WTC11 (cell line): ENCODE results near the gene ACSL5.

Experiments
- FOXP4 ChIP-seq: sonication (generic); formaldehyde crosslinking; IDR thresholded peaks from 2 replicates; pipeline ENCODE4 v1.8.0; 2022; ENCODE audit warnings: mild to moderate bottlenecking, missing genetic modification reagents
- TEAD4 ChIP-seq: sonication (generic); formaldehyde crosslinking; IDR thresholded peaks from 2 replicates; pipeline ENCODE4 v1.8.0; 2022; ENCODE audit warnings: mild to moderate bottlenecking, missing genetic modification reagents
- ZNF263 ChIP-seq: sonication (generic); formaldehyde crosslinking; IDR thresholded peaks from 2 replicates; pipeline ENCODE4 v1.8.1; 2022; ENCODE audit warnings: low read depth, mild to moderate bottlenecking, moderate library complexity, missing genetic modification reagents
- TF ChIP-seq, protein P1 (sequence below): fragments of 200-600 bp; IDR thresholded peaks from 2 replicates; pipeline ENCODE4 v1.8.0; 2022; ENCODE audit warnings: antibody characterized with exemption
- TF ChIP-seq, protein P2 (sequence below): sonication (generic); formaldehyde crosslinking; IDR thresholded peaks from 2 replicates; pipeline ENCODE4 v1.8.1; 2022; ENCODE audit warnings: low read depth, mild to moderate bottlenecking, moderate library complexity, missing genetic modification reagents, borderline replicate concordance

DNA sequence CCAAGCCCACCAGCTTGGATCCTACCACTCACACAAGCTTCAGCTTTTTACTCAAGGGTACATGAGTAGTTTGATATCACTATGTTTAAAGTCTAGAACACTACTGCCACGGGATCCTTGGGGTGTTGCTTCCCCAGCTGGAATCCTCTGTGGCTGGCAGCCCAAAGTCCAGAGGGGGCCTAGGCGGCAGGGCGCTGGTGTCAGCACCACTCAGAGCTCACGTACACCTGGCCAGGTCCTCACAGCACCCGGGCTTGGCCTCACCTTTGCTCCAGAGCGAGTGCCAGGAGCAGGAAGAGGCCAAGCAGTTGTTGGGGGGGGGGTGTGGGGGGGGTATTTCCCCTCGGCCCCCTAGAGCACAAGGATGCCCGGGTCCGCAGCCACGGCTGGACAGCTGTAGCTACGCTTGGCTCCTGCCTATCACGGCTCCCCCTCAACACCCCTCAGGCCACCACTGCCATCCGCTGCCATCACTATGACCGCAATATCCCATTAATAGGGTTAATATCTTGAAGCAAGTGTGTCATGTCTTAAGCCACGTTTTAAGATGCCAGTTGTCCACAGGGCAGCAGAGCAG, 55.8 kb downstream of the ACSL5 start:
- TF ChIP-seq, protein P1, sequence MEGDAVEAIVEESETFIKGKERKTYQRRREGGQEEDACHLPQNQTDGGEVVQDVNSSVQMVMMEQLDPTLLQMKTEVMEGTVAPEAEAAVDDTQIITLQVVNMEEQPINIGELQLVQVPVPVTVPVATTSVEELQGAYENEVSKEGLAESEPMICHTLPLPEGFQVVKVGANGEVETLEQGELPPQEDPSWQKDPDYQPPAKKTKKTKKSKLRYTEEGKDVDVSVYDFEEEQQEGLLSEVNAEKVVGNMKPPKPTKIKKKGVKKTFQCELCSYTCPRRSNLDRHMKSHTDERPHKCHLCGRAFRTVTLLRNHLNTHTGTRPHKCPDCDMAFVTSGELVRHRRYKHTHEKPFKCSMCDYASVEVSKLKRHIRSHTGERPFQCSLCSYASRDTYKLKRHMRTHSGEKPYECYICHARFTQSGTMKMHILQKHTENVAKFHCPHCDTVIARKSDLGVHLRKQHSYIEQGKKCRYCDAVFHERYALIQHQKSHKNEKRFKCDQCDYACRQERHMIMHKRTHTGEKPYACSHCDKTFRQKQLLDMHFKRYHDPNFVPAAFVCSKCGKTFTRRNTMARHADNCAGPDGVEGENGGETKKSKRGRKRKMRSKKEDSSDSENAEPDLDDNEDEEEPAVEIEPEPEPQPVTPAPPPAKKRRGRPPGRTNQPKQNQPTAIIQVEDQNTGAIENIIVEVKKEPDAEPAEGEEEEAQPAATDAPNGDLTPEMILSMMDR: no peak
- TF ChIP-seq ZNF263 (CRISPR knock-in tag) (no peak), TEAD4 (CRISPR knock-in tag) (no peak), FOXP4 (CRISPR knock-in tag) (no peak)
- TF ChIP-seq, protein P2, sequence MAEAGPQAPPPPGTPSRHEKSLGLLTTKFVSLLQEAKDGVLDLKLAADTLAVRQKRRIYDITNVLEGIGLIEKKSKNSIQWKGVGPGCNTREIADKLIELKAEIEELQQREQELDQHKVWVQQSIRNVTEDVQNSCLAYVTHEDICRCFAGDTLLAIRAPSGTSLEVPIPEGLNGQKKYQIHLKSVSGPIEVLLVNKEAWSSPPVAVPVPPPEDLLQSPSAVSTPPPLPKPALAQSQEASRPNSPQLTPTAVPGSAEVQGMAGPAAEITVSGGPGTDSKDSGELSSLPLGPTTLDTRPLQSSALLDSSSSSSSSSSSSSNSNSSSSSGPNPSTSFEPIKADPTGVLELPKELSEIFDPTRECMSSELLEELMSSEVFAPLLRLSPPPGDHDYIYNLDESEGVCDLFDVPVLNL (CRISPR knock-in tag): no peak
